T-cell (primary cell): ENCODE measurements around the gene TTC13. TPM values are rescaled to one million over a fixed set of nuclear protein-coding genes. Genes with fewer than 3 reads are reported as not detected.

Source experiments
- ATAC-seq, 4 experiments: fragments of 200-7000 bp in 3 of 4; fragments of 150-1000 bp in 1 of 4; cut with Tn5 transposase; replicated peaks in 1 of 4; 1 replicate in 3 of 4; 2 replicates in 1 of 4; pipeline ENCODE4 v1.10.0; 2021; ENCODE audit warnings: moderate library complexity in 3 of 4, mild to moderate bottlenecking in 2 of 4, moderate number of reproducible peaks in 1 of 4
- CTCF ChIA-PET, 2 donors: fragments of 300-600 bp; sonication (Branson Sonifier 250); formaldehyde crosslinking; loops; one replicate each; lab custom pipeline; 2022; ENCODE audit warnings: antibody characterized with exemption in 2 of 2; lab: Charles Lee
- POLR2A ChIA-PET, 2 donors: fragments of 300-600 bp; sonication (Branson Sonifier 250); formaldehyde crosslinking; loops; one replicate each; lab custom pipeline; 2022; ENCODE audit warnings: antibody characterized with exemption in 2 of 2; lab: Charles Lee
- DNase-seq, 35 experiments: peaks; one replicate each; pipeline versions ENCODE4 v3.0.0 to v3.0.0-alpha.2; 2013 to 2023
- H3K27ac ChIP-seq: one replicate; pipeline ENCODE4 v1.5.1; 2013; ENCODE audit warnings: low read length
- H3K27me3 ChIP-seq, 2 experiments: replicated peaks in 1 of 2; 1 replicate in 1 of 2; 2 replicates in 1 of 2; pipeline versions ENCODE4 v1.6.1 to v1.7.0; 2013; ENCODE audit warnings: low read length in 1 of 2, mixed read lengths in 1 of 2; ENCODE audit not compliant: control insufficient read depth in 2 of 2, insufficient read depth in 2 of 2; ENCODE audit errors: extremely low read depth in 1 of 2
- H3K36me3 ChIP-seq, 2 donors: 1 replicate in 1 of 2; 2 replicates in 1 of 2; pipeline versions ENCODE4 v1.6.1 to v1.7.0; 2013; ENCODE audit warnings: low read length in 1 of 2; ENCODE audit not compliant: control insufficient read depth in 2 of 2, insufficient read depth in 1 of 2; ENCODE audit errors: extremely low read depth in 1 of 2
- H3K4me1 ChIP-seq, 2 experiments: 1 replicate in 1 of 2; 2 replicates in 1 of 2; pipeline versions ENCODE4 v1.6.1 to v1.7.0; 2013; ENCODE audit warnings: low read length in 2 of 2, mixed read lengths in 1 of 2; ENCODE audit not compliant: insufficient read depth in 2 of 2, control insufficient read depth in 1 of 2; ENCODE audit errors: extremely low read depth in 1 of 2
- H3K4me3 ChIP-seq, 2 donors: 1 replicate in 1 of 2; 2 replicates in 1 of 2; pipeline versions ENCODE4 v1.5.1 to v1.7.0; 2013; ENCODE audit warnings: mild to moderate bottlenecking in 2 of 2, low read length in 1 of 2, moderate library complexity in 1 of 2; ENCODE audit not compliant: control insufficient read depth in 1 of 2; ENCODE audit errors: extremely low read depth in 1 of 2
- H3K9me3 ChIP-seq: 2 replicates; pipeline ENCODE4 v1.7.0; 2013
- H3K27ac Mint-ChIP-seq, 2 donors: one replicate each; pipeline ENCODE4 v1.8.0; 2020 to 2021; ENCODE audit warnings: mild to moderate bottlenecking in 2 of 2, mixed read lengths in 2 of 2
- H3K27me3 Mint-ChIP-seq, 2 donors: one replicate each; pipeline ENCODE4 v1.8.0; 2021 to 2022; ENCODE audit warnings: mixed read lengths in 2 of 2
- H3K36me3 Mint-ChIP-seq: one replicate; pipeline ENCODE4 v1.8.0; 2021; ENCODE audit warnings: mixed read lengths
- H3K4me1 Mint-ChIP-seq, 3 donors: one replicate each; pipeline ENCODE4 v1.8.0; 2020 to 2022; ENCODE audit warnings: mixed read lengths in 3 of 3, mild to moderate bottlenecking in 1 of 3
- H3K4me3 Mint-ChIP-seq, 3 donors: one replicate each; pipeline ENCODE4 v1.8.0; 2020 to 2022; ENCODE audit warnings: mild to moderate bottlenecking in 3 of 3, mixed read lengths in 3 of 3, moderate library complexity in 3 of 3
- H3K9me3 Mint-ChIP-seq, 3 donors: one replicate each; pipeline ENCODE4 v1.8.0; 2020 to 2022; ENCODE audit warnings: mixed read lengths in 3 of 3
- WGBS: methylation state at CpG from one replicate; pipeline ENCODE4 v1.1.5; 2013; ENCODE audit warnings: missing lambda C conversion rate; ENCODE audit not compliant: insufficient coverage; 5-methylcytosine and 5-hydroxymethylcytosine counted together
- total RNA-seq, 35 experiments: library from RNA in 6 of 35; stranded (reverse) in 6 of 35; fragments of 120-200 nt in 1 of 35; gene quantifications; one replicate each; pipeline versions ENCODE4 v1.2.1 to v1.2.4 and lab custom pipeline; 2013 to 2026

TTC13 gene
- total RNA-seq, 5 donors from 2014 or later (not counting 1 experiment from before 2014, with no cell fraction given), result 39.7 to 44.9 (median 42.2) TPM

DNA sequence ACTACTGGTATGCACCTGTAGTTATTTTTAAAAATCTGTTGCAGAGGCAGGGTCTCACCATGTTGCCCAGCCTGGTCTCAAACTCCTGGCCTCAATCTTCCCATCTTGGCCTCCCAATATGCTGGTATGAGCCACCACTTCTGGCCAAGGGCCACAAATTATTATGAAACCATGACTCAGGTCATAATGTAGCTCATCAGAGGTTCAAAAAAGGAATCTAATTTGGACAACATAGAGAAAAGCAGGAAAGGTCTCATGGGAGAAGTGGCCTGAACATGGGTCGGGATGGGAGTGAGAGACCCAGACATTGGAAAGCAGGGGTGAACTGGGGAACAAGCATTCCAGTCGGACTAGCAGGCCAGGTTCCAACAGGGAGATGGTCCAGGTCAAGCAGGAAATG lies 65.2 kb downstream of the TTC13 start:
- no peak overlapping the region for H3K27ac ChIP-seq
- H3K36me3 Mint-ChIP-seq, result peaks cover 56% of the 10 kb centered on the region
- H3K4me1 ChIP-seq, result no peaks in the 10 kb centered on the region
- H3K27me3 ChIP-seq, result no peaks in the 10 kb centered on the region
- DNase-seq, result no peak
- ChIA-PET CTCF (interaction anchor here (0.7 kb wide), 3 partner anchors 157 to 543 kb away, joined by 3 to 4 read pairs (median 3); no protein-coding TSS in a partner anchor), POLR2A (no interaction called here)
- no peak overlapping the region for H3K4me3 ChIP-seq
- H3K9me3 Mint-ChIP-seq, result no peaks in the 10 kb centered on the region
- H3K4me1 Mint-ChIP-seq, result no peaks in the 10 kb centered on the region
- no peak for ATAC-seq
- peaks cover 0 to 84% of the 10 kb centered on the region in 2 donors for H3K36me3 ChIP-seq
- no peaks in the 10 kb centered on the region for H3K27me3 Mint-ChIP-seq
- 100% methylated on average over 2 of the region's 2 CpGs for WGBS
- H3K27ac Mint-ChIP-seq, result no peak overlapping the region
- no peak overlapping the region for H3K4me3 Mint-ChIP-seq
- no peaks in the 10 kb centered on the region for H3K9me3 ChIP-seq

DNA sequence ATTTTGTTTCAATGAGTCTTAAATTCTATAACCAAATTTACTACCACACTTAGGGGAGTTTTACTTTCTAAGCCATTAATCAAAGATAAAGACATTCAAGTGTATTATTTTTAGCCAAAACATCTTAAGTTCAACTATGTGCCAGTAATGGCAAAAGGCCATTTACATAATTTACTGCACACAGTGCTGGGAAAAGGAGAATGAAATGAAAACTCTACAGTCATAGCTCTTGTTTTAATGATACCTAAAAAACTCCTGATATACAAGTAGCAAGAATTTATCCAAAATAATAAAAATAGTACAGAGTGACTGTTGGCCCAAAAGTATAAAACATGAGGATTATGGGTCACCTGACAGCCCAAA lies 67.9 kb downstream of the TTC13 start:
- ATAC-seq, result no peak
- Histone ChIP-seq H3K27ac (no peak overlapping the region), H3K36me3 (peaks cover 2 to 84% of the 10 kb centered on the region in 2 donors), H3K4me1 (no peaks in the 10 kb centered on the region), H3K9me3 (no peaks in the 10 kb centered on the region), H3K4me3 (no peak overlapping the region), H3K27me3 (no peaks in the 10 kb centered on the region)
- Mint-ChIP-seq H3K36me3 (peaks cover 67% of the 10 kb centered on the region), H3K4me3 (no peak overlapping the region), H3K4me1 (no peaks in the 10 kb centered on the region), H3K9me3 (no peaks in the 10 kb centered on the region), H3K27ac (no peak overlapping the region), H3K27me3 (no peaks in the 10 kb centered on the region)
- no peak for DNase-seq
- ChIA-PET CTCF (interaction anchor here in 1 of 2 donors (0.6 kb wide), 1 partner anchor 117 kb away, joined by 3 read pairs; no protein-coding TSS in a partner anchor), POLR2A (no interaction called here)

DNA sequence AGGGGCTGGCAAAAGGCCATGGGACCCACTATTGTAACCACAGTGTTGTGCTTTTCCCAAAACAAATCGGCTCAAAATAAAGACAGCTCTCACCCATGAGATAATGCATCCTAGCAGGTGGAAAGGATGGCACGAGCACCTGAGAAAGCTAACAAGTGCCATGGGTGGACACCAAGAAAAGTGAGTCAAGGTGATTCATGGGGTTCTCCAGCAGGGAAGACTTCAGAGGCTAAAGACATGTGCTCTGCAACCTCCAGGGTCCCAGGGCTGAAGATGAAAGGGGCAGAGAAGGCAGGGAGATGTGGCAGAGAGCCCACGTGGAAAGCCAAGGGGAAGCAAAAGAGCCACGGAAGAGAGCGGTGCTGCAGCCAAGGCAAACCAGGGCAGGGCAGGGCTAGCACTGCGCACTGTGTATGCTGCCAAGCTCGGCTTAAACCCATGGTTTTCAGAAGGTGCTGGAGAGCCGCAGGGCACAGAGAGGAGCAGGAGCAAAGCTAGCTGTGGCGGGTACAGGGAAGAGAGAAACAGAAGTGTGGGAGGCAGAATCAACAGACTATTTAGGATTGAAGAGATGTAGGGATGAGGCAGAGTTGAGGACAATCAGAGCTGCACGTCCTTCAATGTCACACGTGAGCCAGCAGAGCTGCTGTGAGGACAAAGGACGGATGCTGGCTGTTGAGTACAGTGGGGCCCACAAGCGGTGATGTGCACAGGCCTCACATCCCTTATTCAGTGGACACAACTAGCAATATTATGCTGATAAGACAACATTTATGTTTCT lies 68.5 kb downstream of the TTC13 start:
- DNase-seq (no peak), ATAC-seq (no peak)
- Mint-ChIP-seq H3K4me3 (no peak overlapping the region), H3K27me3 (no peaks in the 10 kb centered on the region), H3K9me3 (no peaks in the 10 kb centered on the region), H3K27ac (peak overlapping the region in 1 of 2 donors; percentile 28), H3K4me1 (no peaks in the 10 kb centered on the region), H3K36me3 (peaks cover 69% of the 10 kb centered on the region)
- Histone ChIP-seq H3K27ac (no peak overlapping the region), H3K36me3 (peaks cover 2 to 87% of the 10 kb centered on the region in 2 donors), H3K27me3 (no peaks in the 10 kb centered on the region), H3K4me1 (no peaks in the 10 kb centered on the region), H3K4me3 (no peak overlapping the region), H3K9me3 (no peaks in the 10 kb centered on the region)
- POLR2A ChIA-PET, result no interaction called here
- WGBS, result 98% methylated on average over 11 of the region's 13 CpGs
- CTCF ChIA-PET, result no interaction called here

GRCh38 chr1:230907472-230908205 lies 71.0 kb downstream of the TTC13 start:
- no peak for ATAC-seq
- no peaks in the 10 kb centered on the region for H3K9me3 Mint-ChIP-seq
- no CpG with 5 or more reads among the region's 4 CpGs for WGBS
- CTCF ChIA-PET, result no interaction called here
- H3K9me3 ChIP-seq, result no peaks in the 10 kb centered on the region
- no peaks in the 10 kb centered on the region for H3K27me3 Mint-ChIP-seq
- no peaks in the 10 kb centered on the region for H3K27me3 ChIP-seq
- no peak for DNase-seq
- no peak overlapping the region for H3K27ac Mint-ChIP-seq
- peaks cover 0 to 7% (median 0%) of the 10 kb centered on the region in 3 donors for H3K4me1 Mint-ChIP-seq
- H3K4me3 ChIP-seq, result no peak overlapping the region
- no peak overlapping the region for H3K4me3 Mint-ChIP-seq
- H3K27ac ChIP-seq, result no peak overlapping the region
- H3K36me3 ChIP-seq, result peaks cover 2 to 76% of the 10 kb centered on the region in 2 donors
- no peaks in the 10 kb centered on the region for H3K4me1 ChIP-seq
- POLR2A ChIA-PET, result no interaction called here
- peaks cover 68% of the 10 kb centered on the region for H3K36me3 Mint-ChIP-seq

DNA sequence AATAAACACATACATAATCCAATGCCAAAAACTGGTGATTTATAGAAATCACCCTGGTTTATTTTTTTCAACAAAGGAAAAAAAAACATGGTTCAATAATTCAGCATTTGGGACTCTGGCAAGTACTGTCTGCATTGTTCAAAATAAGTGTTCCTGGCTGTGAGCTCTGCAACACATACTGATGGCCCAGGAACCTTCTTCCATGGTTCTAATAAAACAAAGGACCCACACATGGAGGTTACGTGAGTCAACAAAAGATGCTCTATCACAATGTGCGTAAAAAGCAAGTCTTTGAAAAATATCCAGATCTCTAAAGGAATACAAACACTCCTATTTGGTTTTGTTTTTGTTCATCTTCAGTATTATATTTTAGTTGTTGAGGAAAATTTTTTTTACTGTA lies 72.4 kb downstream of the TTC13 start:
- Histone ChIP-seq H3K27me3 (no peaks in the 10 kb centered on the region), H3K36me3 (peaks cover 2 to 69% of the 10 kb centered on the region in 2 donors), H3K4me1 (no peaks in the 10 kb centered on the region), H3K27ac (no peak overlapping the region), H3K9me3 (no peaks in the 10 kb centered on the region), H3K4me3 (no peak overlapping the region)
- no peaks in the 10 kb centered on the region for H3K9me3 Mint-ChIP-seq
- H3K4me1 Mint-ChIP-seq, result peaks cover 0 to 7% (median 0%) of the 10 kb centered on the region in 3 donors
- DNase-seq, result no peak
- peak overlapping the region in 1 of 2 donors; percentile 61 for H3K27ac Mint-ChIP-seq
- H3K27me3 Mint-ChIP-seq, result no peaks in the 10 kb centered on the region
- WGBS, result no CpG with 5 or more reads among the region's 2 CpGs
- H3K36me3 Mint-ChIP-seq, result peaks cover 56% of the 10 kb centered on the region
- POLR2A ChIA-PET, result interaction anchor here in 1 of 2 donors (0.7 kb wide), 1 partner anchor 40 kb away, joined by 3 read pairs; no protein-coding TSS in a partner anchor
- CTCF ChIA-PET, result no interaction called here
- no peak for ATAC-seq
- H3K4me3 Mint-ChIP-seq, result no peak overlapping the region

GRCh38 chr1:230905733-230906132 lies 72.9 kb downstream of the TTC13 start:
- H3K27me3 Mint-ChIP-seq, result no peaks in the 10 kb centered on the region
- H3K4me3 Mint-ChIP-seq, result no peak overlapping the region
- ATAC-seq (no peak), DNase-seq (no peak)
- 100% methylated on average over 4 of the region's 5 CpGs for WGBS
- Histone ChIP-seq H3K4me3 (no peak overlapping the region), H3K27ac (no peak overlapping the region), H3K36me3 (peaks cover 2 to 65% of the 10 kb centered on the region in 2 donors), H3K9me3 (no peaks in the 10 kb centered on the region), H3K4me1 (no peaks in the 10 kb centered on the region), H3K27me3 (no peaks in the 10 kb centered on the region)
- H3K4me1 Mint-ChIP-seq, result peaks cover 0 to 7% (median 0%) of the 10 kb centered on the region in 3 donors
- peaks cover 53% of the 10 kb centered on the region for H3K36me3 Mint-ChIP-seq
- POLR2A ChIA-PET, result interaction anchor here in 1 of 2 donors (0.7 kb wide), 1 partner anchor 40 kb away, joined by 3 read pairs; no protein-coding TSS in a partner anchor
- CTCF ChIA-PET, result interaction anchor here in 1 of 2 donors (0.7 kb wide), 1 partner anchor 305 kb away, joined by 3 read pairs; no protein-coding TSS in a partner anchor
- no peaks in the 10 kb centered on the region for H3K9me3 Mint-ChIP-seq
- H3K27ac Mint-ChIP-seq, result peak overlapping the region in 1 of 2 donors; percentile 61
